Fibroblast of skin of abdomen (primary cell): ENCODE results near the gene EN1.

ENCODE experiments used
- DNase-seq: peaks from one replicate; pipeline ENCODE4 v3.0.0-alpha.2; 2013

The EN1 gene

GRCh38 chr2:118855451-118856279 lies 8.2 kb upstream of the EN1 start:
- DNase-seq: peak; percentile 94

GRCh38 chr2:118854507-118855345 lies 7.3 kb upstream of the EN1 start:
- peak; percentile 86 for DNase-seq

GRCh38 chr2:118853651-118854291 lies 6.3 kb upstream of the EN1 start:
- peak; percentile 63 for DNase-seq

GRCh38 chr2:118853129-118853640 lies 5.7 kb upstream of the EN1 start:
- DNase-seq: no peak

GRCh38 chr2:118852605-118853128 lies 5.2 kb upstream of the EN1 start:
- DNase-seq: peak; percentile 42

- peak; percentile 48 for DNase-seq
Measured at GRCh38 chr2:118851650-118852049, 4.2 kb upstream of the EN1 start.

- DNase-seq: no peak
Measured at GRCh38 chr2:118850901-118851415, 3.5 kb upstream of the EN1 start.

- peak; percentile 67 for DNase-seq
Measured at GRCh38 chr2:118850168-118850900, 2.9 kb upstream of the EN1 start.

GRCh38 chr2:118849226-118850167 lies 2.0 kb upstream of the EN1 start:
- peak; percentile 44 for DNase-seq

GRCh38 chr2:118848381-118849225 lies 1.2 kb upstream of the EN1 start:
- DNase-seq: peak; percentile 42

- peak; percentile 99 for DNase-seq
Measured at GRCh38 chr2:118847762-118848172, 319 bp upstream of the EN1 start.

GRCh38 chr2:118846442-118846952 lies 951 bp downstream of the EN1 start:
- DNase-seq: peak; percentile 49

- no peak for DNase-seq
Measured at GRCh38 chr2:118845522-118846441, 1.7 kb downstream of the EN1 start.

- DNase-seq: no peak
Measured at GRCh38 chr2:118845005-118845521, 2.4 kb downstream of the EN1 start.

- peak; percentile 45 for DNase-seq
Measured at GRCh38 chr2:118844261-118845004, 3.0 kb downstream of the EN1 start.

GRCh38 chr2:118843483-118844132 lies 3.8 kb downstream of the EN1 start:
- DNase-seq: no peak
